Uterus (tissue), 4 donors: ENCODE measurements around the gene TNS1. TPM values are rescaled to one million over a fixed set of nuclear protein-coding genes. Genes with fewer than 3 reads are reported as not detected.

Experiments
- DNase-seq, 2 donors: peaks; one replicate each; pipeline ENCODE4 v3.0.0-alpha.2; 2019 to 2020
- H3K27ac ChIP-seq, 2 donors: fragments of 200-600 bp; sonication (generic); 1 replicate in 1 of 2; 2 replicates in 1 of 2; pipeline ENCODE4 v1.5.1; 2016 to 2018
- H3K27me3 ChIP-seq, 2 donors: fragments of 200-600 bp; sonication (generic); one replicate each; pipeline ENCODE4 v1.5.1; 2018 to 2019; ENCODE audit warnings: control low read depth in 1 of 2
- H3K36me3 ChIP-seq, 2 donors: fragments of 200-600 bp; sonication (generic); one replicate each; pipeline ENCODE4 v1.5.1; 2019; ENCODE audit warnings: control low read depth in 1 of 2
- H3K4me1 ChIP-seq, 2 donors: fragments of 200-600 bp; sonication (generic); one replicate each; pipeline ENCODE4 v1.5.1; 2018 to 2019; ENCODE audit warnings: control low read depth in 1 of 2
- H3K4me3 ChIP-seq, 2 donors: fragments of 200-600 bp; sonication (generic); 1 replicate in 1 of 2; 2 replicates in 1 of 2; pipeline ENCODE4 v1.5.1; 2018 to 2019; ENCODE audit warnings: mild to moderate bottlenecking in 1 of 2
- H3K9me3 ChIP-seq, 2 donors: fragments of 200-600 bp; sonication (generic); one replicate each; pipeline ENCODE4 v1.5.1; 2019; ENCODE audit warnings: control low read depth in 1 of 2
- POLR2A ChIP-seq, 2 donors: fragments of 450-650 bp; IDR thresholded peaks; one replicate each; pipeline ENCODE4 v1.6.1; 2016; ENCODE audit warnings: antibody characterized with exemption in 2 of 2, mild to moderate bottlenecking in 1 of 2, moderate library complexity in 1 of 2
- intact Hi-C: fragments of 100-400 bp; cut with DNase I; formaldehyde crosslinking; loops from one replicate; pipeline ENCODE4 v1.15.1; 2023; ENCODE audit warnings: low total_unique reads
- total RNA-seq, 4 donors: library from RNA; depleted of rRNA in 3 of 4; stranded (reverse); fragments of >200 nt in 3 of 4; gene quantifications; one replicate each; pipeline versions ENCODE4 v1.1.0 to v1.2.4, GENCODE V29; 2014 to 2023
- TF ChIP-seq, protein P1 (sequence below), 4 experiments: fragments of 200-600 bp in 2 of 4; fragments of 450-650 bp in 2 of 4; sonication (generic) in 2 of 4; IDR thresholded peaks; one replicate each; pipeline ENCODE4 v1.5.1; 2016 to 2019; ENCODE audit warnings: antibody characterized with exemption in 4 of 4, mild to moderate bottlenecking in 2 of 4, moderate library complexity in 1 of 4
- donor health status: DM: yes; HTN: yes; CAD: no.

Gene TNS1
- total RNA-seq, 4 donors from 2014 or later, result 144 to 1,338 (median 313) TPM

DNA sequence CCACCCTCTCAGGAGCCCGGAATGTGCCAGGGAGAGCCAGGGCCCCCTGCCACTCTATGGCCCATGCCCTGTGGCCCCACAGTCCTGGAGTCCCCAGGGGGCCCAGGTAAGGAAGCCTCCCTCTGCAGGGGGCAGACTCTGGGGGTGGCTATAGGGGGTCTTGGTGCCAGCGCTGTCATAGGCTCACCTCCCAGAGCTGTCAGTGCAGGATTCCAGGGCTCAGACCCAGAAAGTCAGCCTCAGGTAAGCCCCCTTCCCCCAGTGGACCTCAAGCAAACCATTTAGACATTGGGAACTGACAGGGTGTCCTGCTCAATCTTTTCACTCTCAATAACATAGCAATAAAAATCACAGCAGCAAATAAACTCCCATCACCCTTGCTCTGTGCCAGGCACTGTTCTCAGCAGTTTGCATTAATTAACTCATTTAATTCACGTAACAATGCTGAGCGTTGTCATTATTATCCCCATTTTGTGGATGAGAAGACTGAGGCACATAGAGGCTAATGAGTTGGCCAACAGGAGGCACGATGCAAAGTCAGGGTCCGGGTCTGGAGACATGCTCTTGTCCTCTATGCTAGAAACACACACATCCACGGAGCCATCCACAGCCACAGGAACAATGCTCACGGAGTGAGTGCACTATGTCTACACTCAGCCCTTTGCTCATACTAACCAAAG, 79.6 kb downstream of the TNS1 start:
- Histone ChIP-seq H3K4me3 (no peak overlapping the region), H3K27ac (peak overlapping the region; percentile 92 to 97), H3K4me1 (peaks cover 45 to 56% of the 10 kb centered on the region in 2 donors), H3K27me3 (no peaks in the 10 kb centered on the region), H3K9me3 (no peaks in the 10 kb centered on the region), H3K36me3 (no peaks in the 10 kb centered on the region)
- no peak for DNase-seq
- no peak for TF ChIP-seq POLR2A (IDR thresholded peaks at IDR 0.05)
- TF ChIP-seq, protein P1, sequence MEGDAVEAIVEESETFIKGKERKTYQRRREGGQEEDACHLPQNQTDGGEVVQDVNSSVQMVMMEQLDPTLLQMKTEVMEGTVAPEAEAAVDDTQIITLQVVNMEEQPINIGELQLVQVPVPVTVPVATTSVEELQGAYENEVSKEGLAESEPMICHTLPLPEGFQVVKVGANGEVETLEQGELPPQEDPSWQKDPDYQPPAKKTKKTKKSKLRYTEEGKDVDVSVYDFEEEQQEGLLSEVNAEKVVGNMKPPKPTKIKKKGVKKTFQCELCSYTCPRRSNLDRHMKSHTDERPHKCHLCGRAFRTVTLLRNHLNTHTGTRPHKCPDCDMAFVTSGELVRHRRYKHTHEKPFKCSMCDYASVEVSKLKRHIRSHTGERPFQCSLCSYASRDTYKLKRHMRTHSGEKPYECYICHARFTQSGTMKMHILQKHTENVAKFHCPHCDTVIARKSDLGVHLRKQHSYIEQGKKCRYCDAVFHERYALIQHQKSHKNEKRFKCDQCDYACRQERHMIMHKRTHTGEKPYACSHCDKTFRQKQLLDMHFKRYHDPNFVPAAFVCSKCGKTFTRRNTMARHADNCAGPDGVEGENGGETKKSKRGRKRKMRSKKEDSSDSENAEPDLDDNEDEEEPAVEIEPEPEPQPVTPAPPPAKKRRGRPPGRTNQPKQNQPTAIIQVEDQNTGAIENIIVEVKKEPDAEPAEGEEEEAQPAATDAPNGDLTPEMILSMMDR (IDR thresholded peaks at IDR 0.05), result no peak
- intact Hi-C loops, result no loop called here

DNA sequence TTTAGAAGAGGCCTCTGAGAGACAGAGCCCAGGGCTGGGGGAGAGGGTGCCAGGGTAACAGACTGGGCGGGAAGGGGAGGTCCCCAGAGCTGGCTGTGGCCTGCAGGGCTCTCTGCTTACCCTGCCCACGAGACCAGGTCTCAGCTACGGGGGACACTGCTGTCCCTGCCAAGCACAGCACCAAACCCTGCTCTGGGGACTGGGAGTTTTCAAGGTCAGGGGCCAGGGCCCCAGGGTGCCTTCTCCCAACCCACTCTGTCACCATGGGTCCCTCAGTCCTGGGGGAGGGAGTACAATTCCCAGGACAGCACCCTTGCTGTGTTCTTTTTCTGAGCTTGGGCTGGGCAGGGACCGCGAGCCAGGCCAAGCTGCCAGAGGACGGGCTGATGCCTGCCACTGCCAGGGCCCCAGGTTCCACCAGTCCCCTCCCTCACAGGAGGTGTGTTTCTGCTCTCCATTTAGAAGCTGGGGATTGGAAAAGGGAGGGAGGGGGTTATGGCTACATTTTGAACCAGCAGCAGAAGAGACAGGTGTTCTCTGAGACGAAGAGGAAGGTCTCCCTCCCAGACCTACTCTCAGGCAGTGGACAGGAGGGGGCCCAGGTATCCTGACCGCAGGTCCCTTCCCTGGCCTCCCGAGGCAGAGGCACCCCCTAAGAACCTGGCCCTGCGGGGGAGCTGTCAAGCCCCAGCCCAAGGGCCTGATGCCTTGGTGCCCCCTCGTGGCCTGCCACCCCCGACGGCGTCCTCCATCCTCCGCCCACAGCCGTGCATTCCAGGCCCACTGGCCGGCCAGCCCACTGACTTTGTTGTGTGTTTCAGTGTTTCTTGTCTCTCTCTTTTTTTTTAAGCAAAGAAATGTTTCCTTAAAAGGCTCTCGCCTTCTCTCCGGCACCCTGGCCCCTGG, 80.4 kb downstream of the TNS1 start:
- H3K9me3 ChIP-seq, result no peaks in the 10 kb centered on the region
- no peaks in the 10 kb centered on the region for H3K36me3 ChIP-seq
- peak overlapping the region; percentile 92 to 97 for H3K27ac ChIP-seq
- H3K4me3 ChIP-seq, result peak overlapping the region in 1 of 2 donors; percentile 1
- no peaks in the 10 kb centered on the region for H3K27me3 ChIP-seq
- intact Hi-C loops, result no loop called here
- TF ChIP-seq, protein P1 (IDR thresholded peaks at IDR 0.05), result peak; percentile 24 to 55 (median 44)
- peak; percentile 13 to 33 for TF ChIP-seq POLR2A (IDR thresholded peaks at IDR 0.05)
- peaks cover 39 to 48% of the 10 kb centered on the region in 2 donors for H3K4me1 ChIP-seq
- peak; percentile 85 to 87 for DNase-seq

DNA sequence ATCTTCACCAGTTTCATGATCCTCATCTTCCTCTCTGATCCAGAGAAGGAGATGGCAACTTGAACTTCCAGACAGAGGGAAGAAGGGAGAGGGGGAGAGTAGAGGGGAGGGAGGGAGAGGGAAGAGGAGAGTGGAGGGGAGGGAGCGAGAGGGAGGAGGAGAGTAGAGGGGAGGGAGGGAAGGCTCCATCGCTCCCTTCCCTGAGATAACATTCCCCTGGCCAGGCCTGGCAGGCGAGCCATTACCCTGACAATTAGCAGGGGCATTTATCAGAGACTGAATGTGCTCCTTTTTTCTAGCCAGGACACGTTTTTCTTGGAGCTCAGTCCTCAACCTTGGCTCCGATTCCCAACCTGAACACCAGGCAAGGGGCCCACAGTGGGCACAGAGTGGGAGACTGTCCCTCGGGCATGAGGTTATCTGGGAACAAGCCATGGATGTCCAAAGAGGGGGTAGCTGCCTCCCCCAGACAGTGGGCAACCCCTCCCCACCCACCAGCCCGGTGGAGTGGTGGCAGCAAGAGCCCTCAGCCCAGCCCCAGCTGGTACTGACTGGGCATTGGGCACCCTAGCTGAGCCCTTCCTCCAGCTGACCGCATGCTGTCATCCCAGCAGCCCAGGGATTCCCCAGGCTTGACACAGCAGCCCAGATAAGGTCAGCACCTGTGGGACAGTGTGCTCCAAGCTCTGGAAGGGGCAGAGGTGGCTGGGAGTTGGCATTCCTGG, 81.8 kb downstream of the TNS1 start:
- Histone ChIP-seq H3K27ac (peak overlapping the region; percentile 92 to 97), H3K4me3 (peak overlapping the region in 1 of 2 donors; percentile 14), H3K36me3 (no peaks in the 10 kb centered on the region), H3K4me1 (peaks cover 41 to 42% of the 10 kb centered on the region in 2 donors), H3K27me3 (no peaks in the 10 kb centered on the region), H3K9me3 (no peaks in the 10 kb centered on the region)
- peak in 1 of 2 donors; percentile 85 for DNase-seq
- TF ChIP-seq POLR2A (IDR thresholded peaks at IDR 0.05), result no peak
- TF ChIP-seq, protein P1 (IDR thresholded peaks at IDR 0.05), result no peak
- intact Hi-C loops, result no loop called here

DNA sequence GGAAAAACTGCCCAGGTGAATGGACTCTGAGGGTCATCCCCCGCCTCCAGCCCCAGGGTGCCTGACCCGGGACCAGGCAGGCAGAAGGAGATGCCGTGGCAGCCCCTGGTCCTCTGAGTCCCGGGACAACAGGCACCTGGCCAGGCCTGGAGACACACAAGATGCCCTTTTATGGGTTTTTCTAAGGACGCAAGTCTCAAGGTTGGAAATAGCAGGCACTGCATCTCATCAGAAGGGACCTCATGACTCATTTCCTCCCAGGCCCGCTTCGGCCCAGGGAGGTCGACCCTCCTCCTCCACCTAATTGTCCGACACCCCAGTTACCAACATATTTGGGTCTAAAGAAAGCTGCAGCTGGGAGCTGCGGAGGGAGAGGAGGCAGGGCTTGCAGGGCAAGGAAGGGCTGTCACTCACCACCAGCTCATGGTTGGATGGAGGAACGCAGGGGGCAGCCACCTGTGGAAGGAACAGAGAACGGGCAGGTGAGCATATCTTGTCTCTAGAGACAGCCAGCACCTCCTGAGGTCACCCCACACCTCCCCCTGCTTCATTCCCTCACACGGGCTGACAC, 82.9 kb downstream of the TNS1 start:
- H3K27me3 ChIP-seq, result no peaks in the 10 kb centered on the region
- H3K4me3 ChIP-seq, result peak overlapping the region in 1 of 2 donors; percentile 14
- peaks cover 41 to 44% of the 10 kb centered on the region in 2 donors for H3K4me1 ChIP-seq
- TF ChIP-seq POLR2A (IDR thresholded peaks at IDR 0.05), result peak in 1 of 2 donors; percentile 52
- TF ChIP-seq, protein P1 (IDR thresholded peaks at IDR 0.05), result no peak
- H3K36me3 ChIP-seq, result no peaks in the 10 kb centered on the region
- H3K9me3 ChIP-seq, result no peaks in the 10 kb centered on the region
- intact Hi-C loops, result no loop called here
- DNase-seq, result peak; percentile 81 to 90
- peak overlapping the region; percentile 92 to 97 for H3K27ac ChIP-seq
